Panc1 (cell line): Measurements from ENCODE around the gene FCHSD2.

Source experiments
- CTCF ChIP-seq: fragments of 450-650 bp; IDR thresholded peaks from 2 replicates; pipeline ENCODE4 v1.5.1; 2017; ENCODE audit warnings: mild to moderate bottlenecking
- SIN3A ChIP-seq: IDR thresholded peaks from 2 replicates; pipeline ENCODE4 v1.6.1; 2012; ENCODE audit warnings: low read depth, mild to moderate bottlenecking, low read length, moderate library complexity, borderline replicate concordance; ENCODE audit not compliant: insufficient read depth
- TF ChIP-seq, protein P1 (sequence below), 2 experiments: IDR thresholded peaks; 2 replicates each; pipeline ENCODE4 v1.6.1; 2011 to 2012; ENCODE audit warnings: low read depth in 2 of 2, control low read depth in 1 of 2, low read length in 1 of 2, mild to moderate bottlenecking in 1 of 2, moderate library complexity in 1 of 2; ENCODE audit not compliant: insufficient read depth in 1 of 2

GRCh38 chr11:72904016-72904415 lies 238.1 kb downstream of the FCHSD2 start:
- TF ChIP-seq CTCF (no peak), SIN3A (no peak)
- TF ChIP-seq, protein P1, sequence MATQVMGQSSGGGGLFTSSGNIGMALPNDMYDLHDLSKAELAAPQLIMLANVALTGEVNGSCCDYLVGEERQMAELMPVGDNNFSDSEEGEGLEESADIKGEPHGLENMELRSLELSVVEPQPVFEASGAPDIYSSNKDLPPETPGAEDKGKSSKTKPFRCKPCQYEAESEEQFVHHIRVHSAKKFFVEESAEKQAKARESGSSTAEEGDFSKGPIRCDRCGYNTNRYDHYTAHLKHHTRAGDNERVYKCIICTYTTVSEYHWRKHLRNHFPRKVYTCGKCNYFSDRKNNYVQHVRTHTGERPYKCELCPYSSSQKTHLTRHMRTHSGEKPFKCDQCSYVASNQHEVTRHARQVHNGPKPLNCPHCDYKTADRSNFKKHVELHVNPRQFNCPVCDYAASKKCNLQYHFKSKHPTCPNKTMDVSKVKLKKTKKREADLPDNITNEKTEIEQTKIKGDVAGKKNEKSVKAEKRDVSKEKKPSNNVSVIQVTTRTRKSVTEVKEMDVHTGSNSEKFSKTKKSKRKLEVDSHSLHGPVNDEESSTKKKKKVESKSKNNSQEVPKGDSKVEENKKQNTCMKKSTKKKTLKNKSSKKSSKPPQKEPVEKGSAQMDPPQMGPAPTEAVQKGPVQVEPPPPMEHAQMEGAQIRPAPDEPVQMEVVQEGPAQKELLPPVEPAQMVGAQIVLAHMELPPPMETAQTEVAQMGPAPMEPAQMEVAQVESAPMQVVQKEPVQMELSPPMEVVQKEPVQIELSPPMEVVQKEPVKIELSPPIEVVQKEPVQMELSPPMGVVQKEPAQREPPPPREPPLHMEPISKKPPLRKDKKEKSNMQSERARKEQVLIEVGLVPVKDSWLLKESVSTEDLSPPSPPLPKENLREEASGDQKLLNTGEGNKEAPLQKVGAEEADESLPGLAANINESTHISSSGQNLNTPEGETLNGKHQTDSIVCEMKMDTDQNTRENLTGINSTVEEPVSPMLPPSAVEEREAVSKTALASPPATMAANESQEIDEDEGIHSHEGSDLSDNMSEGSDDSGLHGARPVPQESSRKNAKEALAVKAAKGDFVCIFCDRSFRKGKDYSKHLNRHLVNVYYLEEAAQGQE (IDR thresholded peaks at IDR 0.05; ENCODE audit: insufficient read depth in 1 of 2, low read depth in 2 of 2, low read length in 1 of 2): no peak
